Liver (tissue), 3 donors: ENCODE measurements around the gene OR10A6.

ENCODE experiments used
- HNF4G ChIP-seq: IDR thresholded peaks from 2 replicates; pipeline ENCODE4 v1.6.1; 2016; ENCODE audit warnings: antibody characterized with exemption
- RAD21 ChIP-seq, 2 donors: IDR thresholded peaks; 2 replicates each; pipeline ENCODE4 v1.6.1; 2016; ENCODE audit warnings: antibody characterized with exemption in 2 of 2, mild to moderate bottlenecking in 2 of 2
- TAF1 ChIP-seq: conservative IDR thresholded peaks from 2 replicates; pipeline ENCODE4 v1.6.1; 2016; ENCODE audit warnings: antibody characterized with exemption, mild to moderate bottlenecking
- TF ChIP-seq, protein P1 (sequence below): fragments of 150-350 bp; IDR thresholded peaks from 2 replicates; pipeline ENCODE4 v1.5.1; 2017; ENCODE audit warnings: improper control_type of control experiment, low read depth, low read length; ENCODE audit not compliant: missing input control
- TF ChIP-seq, protein P2 (sequence below): IDR thresholded peaks from 2 replicates; pipeline ENCODE4 v1.6.1; 2016; ENCODE audit warnings: antibody characterized with exemption
- TF ChIP-seq, protein P3 (sequence below): IDR thresholded peaks from 2 replicates; pipeline ENCODE4 v1.6.1; 2016; ENCODE audit warnings: antibody characterized with exemption, mild to moderate bottlenecking
- TF ChIP-seq, protein P4 (sequence below): IDR thresholded peaks from 2 replicates; pipeline ENCODE4 v1.6.1; 2016; ENCODE audit warnings: antibody characterized with exemption
- donor health status: healthy.
- donor health status: healthy.

DNA sequence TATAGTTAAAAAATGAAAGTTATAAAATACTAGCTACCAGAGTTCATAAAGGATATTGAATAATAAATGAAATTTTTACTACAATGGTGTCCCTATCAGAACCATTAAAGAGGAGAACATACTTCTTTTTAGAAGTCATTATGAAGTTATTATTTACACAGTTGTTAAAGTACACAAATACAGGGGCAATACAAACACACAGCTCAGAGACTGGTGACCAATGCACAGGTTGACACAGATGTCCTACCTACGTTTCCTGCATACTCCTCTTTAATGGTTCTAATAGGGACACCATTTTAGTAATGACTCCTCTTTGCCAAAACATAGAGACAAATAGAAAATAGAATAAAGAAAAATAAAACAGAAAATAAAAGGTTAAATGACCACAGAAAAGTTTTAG lies 24.1 kb upstream of the OR10A6 start:
- TF ChIP-seq, protein P1, sequence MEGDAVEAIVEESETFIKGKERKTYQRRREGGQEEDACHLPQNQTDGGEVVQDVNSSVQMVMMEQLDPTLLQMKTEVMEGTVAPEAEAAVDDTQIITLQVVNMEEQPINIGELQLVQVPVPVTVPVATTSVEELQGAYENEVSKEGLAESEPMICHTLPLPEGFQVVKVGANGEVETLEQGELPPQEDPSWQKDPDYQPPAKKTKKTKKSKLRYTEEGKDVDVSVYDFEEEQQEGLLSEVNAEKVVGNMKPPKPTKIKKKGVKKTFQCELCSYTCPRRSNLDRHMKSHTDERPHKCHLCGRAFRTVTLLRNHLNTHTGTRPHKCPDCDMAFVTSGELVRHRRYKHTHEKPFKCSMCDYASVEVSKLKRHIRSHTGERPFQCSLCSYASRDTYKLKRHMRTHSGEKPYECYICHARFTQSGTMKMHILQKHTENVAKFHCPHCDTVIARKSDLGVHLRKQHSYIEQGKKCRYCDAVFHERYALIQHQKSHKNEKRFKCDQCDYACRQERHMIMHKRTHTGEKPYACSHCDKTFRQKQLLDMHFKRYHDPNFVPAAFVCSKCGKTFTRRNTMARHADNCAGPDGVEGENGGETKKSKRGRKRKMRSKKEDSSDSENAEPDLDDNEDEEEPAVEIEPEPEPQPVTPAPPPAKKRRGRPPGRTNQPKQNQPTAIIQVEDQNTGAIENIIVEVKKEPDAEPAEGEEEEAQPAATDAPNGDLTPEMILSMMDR, result no peak
- TF ChIP-seq, protein P2, sequence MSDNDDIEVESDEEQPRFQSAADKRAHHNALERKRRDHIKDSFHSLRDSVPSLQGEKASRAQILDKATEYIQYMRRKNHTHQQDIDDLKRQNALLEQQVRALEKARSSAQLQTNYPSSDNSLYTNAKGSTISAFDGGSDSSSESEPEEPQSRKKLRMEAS, result no peak
- TF ChIP-seq TAF1, result no peak
- no peak for TF ChIP-seq HNF4G
- no peak for TF ChIP-seq RAD21 (IDR thresholded peaks at IDR 0.05)
- TF ChIP-seq, protein P3, sequence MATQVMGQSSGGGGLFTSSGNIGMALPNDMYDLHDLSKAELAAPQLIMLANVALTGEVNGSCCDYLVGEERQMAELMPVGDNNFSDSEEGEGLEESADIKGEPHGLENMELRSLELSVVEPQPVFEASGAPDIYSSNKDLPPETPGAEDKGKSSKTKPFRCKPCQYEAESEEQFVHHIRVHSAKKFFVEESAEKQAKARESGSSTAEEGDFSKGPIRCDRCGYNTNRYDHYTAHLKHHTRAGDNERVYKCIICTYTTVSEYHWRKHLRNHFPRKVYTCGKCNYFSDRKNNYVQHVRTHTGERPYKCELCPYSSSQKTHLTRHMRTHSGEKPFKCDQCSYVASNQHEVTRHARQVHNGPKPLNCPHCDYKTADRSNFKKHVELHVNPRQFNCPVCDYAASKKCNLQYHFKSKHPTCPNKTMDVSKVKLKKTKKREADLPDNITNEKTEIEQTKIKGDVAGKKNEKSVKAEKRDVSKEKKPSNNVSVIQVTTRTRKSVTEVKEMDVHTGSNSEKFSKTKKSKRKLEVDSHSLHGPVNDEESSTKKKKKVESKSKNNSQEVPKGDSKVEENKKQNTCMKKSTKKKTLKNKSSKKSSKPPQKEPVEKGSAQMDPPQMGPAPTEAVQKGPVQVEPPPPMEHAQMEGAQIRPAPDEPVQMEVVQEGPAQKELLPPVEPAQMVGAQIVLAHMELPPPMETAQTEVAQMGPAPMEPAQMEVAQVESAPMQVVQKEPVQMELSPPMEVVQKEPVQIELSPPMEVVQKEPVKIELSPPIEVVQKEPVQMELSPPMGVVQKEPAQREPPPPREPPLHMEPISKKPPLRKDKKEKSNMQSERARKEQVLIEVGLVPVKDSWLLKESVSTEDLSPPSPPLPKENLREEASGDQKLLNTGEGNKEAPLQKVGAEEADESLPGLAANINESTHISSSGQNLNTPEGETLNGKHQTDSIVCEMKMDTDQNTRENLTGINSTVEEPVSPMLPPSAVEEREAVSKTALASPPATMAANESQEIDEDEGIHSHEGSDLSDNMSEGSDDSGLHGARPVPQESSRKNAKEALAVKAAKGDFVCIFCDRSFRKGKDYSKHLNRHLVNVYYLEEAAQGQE, result no peak
- TF ChIP-seq, protein P4, sequence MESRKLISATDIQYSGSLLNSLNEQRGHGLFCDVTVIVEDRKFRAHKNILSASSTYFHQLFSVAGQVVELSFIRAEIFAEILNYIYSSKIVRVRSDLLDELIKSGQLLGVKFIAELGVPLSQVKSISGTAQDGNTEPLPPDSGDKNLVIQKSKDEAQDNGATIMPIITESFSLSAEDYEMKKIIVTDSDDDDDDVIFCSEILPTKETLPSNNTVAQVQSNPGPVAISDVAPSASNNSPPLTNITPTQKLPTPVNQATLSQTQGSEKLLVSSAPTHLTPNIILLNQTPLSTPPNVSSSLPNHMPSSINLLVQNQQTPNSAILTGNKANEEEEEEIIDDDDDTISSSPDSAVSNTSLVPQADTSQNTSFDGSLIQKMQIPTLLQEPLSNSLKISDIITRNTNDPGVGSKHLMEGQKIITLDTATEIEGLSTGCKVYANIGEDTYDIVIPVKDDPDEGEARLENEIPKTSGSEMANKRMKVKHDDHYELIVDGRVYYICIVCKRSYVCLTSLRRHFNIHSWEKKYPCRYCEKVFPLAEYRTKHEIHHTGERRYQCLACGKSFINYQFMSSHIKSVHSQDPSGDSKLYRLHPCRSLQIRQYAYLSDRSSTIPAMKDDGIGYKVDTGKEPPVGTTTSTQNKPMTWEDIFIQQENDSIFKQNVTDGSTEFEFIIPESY, result no peak
